ENCODE measurements around the gene ANKS4B. TPM values are rescaled to one million over a fixed set of nuclear protein-coding genes. Genes with fewer than 3 reads are reported as not detected.

Gene ANKS4B
- total RNA-seq (not detected), polyA plus RNA-seq (not detected)

- ATAC-seq (ENCODE audit: low read depth in 2 of 2) (no peak), DNase-seq (no peak)
- Mint-ChIP-seq H3K27ac (no peak within 1 kb of the TSS), H3K4me3 (no peak within 1 kb of the TSS), H3K9me3 (no peaks in the 10 kb centered on the region), H3K4me1 (no peaks in the 10 kb centered on the region), H3K27me3 (peaks cover 31% of the 10 kb centered on the region), H3K36me3 (no peaks in the 10 kb centered on the region)
- H3K36me3 ChIP-seq (ENCODE audit: control insufficient read depth, insufficient read depth, low read length), result no peaks in the 10 kb centered on the region
- H3K27ac ChIP-seq (ENCODE audit: insufficient read depth, low read length, poor library complexity, severe bottlenecking), result no peak within 1 kb of the TSS
- peaks cover 0 to 2% of the 10 kb centered on the region in 2 experiments for H3K9me3 ChIP-seq (ENCODE audit: control insufficient read depth in 2 of 2, low read length in 2 of 2)
- H3K27me3 ChIP-seq (ENCODE audit: control insufficient read depth, insufficient read depth, low read length), result peaks cover 10% of the 10 kb centered on the region
- no peaks in the 10 kb centered on the region for H3K4me1 ChIP-seq (ENCODE audit: control insufficient read depth, insufficient read depth, low read length, poor library complexity, severe bottlenecking)
- H3K4me3 ChIP-seq (ENCODE audit: low read depth, low read length), result no peak within 1 kb of the TSS
These were observed at the start of gene ANKS4B for GRCh38 chr16:21233521-21234150. ANKS4B (plus strand) TSS chr16:21233699; CDS start chr16:21233738, 39 bp downstream.

GRCh38 chr16:21183995-21184394 lies 49.5 kb upstream of the ANKS4B start:
- Histone ChIP-seq H3K4me3 (ENCODE audit: low read depth, low read length) (no peak overlapping the region), H3K4me1 (ENCODE audit: control insufficient read depth, insufficient read depth, low read length, poor library complexity, severe bottlenecking) (peaks cover 6% of the 10 kb centered on the region), H3K27ac (ENCODE audit: insufficient read depth, low read length, poor library complexity, severe bottlenecking) (no peak overlapping the region), H3K27me3 (ENCODE audit: control insufficient read depth, insufficient read depth, low read length) (no peaks in the 10 kb centered on the region), H3K36me3 (ENCODE audit: control insufficient read depth, insufficient read depth, low read length) (peaks cover 28% of the 10 kb centered on the region), H3K9me3 (ENCODE audit: control insufficient read depth in 2 of 2, low read length in 2 of 2) (no peaks in the 10 kb centered on the region)
- H3K27me3 Mint-ChIP-seq, result no peaks in the 10 kb centered on the region
- H3K27ac Mint-ChIP-seq, result no peak overlapping the region
- DNase-seq, result no peak
- peaks cover 0 to 6% (median 2%) of the 10 kb centered on the region in 4 donors for H3K4me1 Mint-ChIP-seq
- peaks cover 42% of the 10 kb centered on the region for H3K36me3 Mint-ChIP-seq
- H3K9me3 Mint-ChIP-seq, result peaks cover 0 to 3% (median 0%) of the 10 kb centered on the region in 7 donors
- H3K4me3 Mint-ChIP-seq, result no peak overlapping the region
- ATAC-seq (ENCODE audit: low read depth in 2 of 2), result no peak

- Histone ChIP-seq H3K27me3 (ENCODE audit: control insufficient read depth, insufficient read depth, low read length) (no peaks in the 10 kb centered on the region), H3K36me3 (ENCODE audit: control insufficient read depth, insufficient read depth, low read length) (peaks cover 19% of the 10 kb centered on the region), H3K9me3 (ENCODE audit: control insufficient read depth in 2 of 2, low read length in 2 of 2) (no peaks in the 10 kb centered on the region), H3K27ac (ENCODE audit: insufficient read depth, low read length, poor library complexity, severe bottlenecking) (no peak overlapping the region), H3K4me1 (ENCODE audit: control insufficient read depth, insufficient read depth, low read length, poor library complexity, severe bottlenecking) (peaks cover 6% of the 10 kb centered on the region), H3K4me3 (ENCODE audit: low read depth, low read length) (no peak overlapping the region)
- H3K27me3 Mint-ChIP-seq, result peaks cover 3% of the 10 kb centered on the region
- H3K4me1 Mint-ChIP-seq, result peaks cover 0 to 6% (median 2%) of the 10 kb centered on the region in 4 donors
- ATAC-seq (ENCODE audit: low read depth in 2 of 2) (no peak), DNase-seq (no peak)
- peak overlapping the region in 1 of 3 donors; percentile 40 for H3K27ac Mint-ChIP-seq
- peaks cover 34% of the 10 kb centered on the region for H3K36me3 Mint-ChIP-seq
- peaks cover 0 to 3% (median 0%) of the 10 kb centered on the region in 7 donors for H3K9me3 Mint-ChIP-seq
- no peak overlapping the region for H3K4me3 Mint-ChIP-seq
These were observed 48.7 kb upstream of the ANKS4B start for GRCh38 chr16:21184834-21185233.

- H3K27me3 Mint-ChIP-seq, result peaks cover 5% of the 10 kb centered on the region
- no peaks in the 10 kb centered on the region for H3K9me3 ChIP-seq (ENCODE audit: control insufficient read depth in 2 of 2, low read length in 2 of 2)
- no peaks in the 10 kb centered on the region for H3K27me3 ChIP-seq (ENCODE audit: control insufficient read depth, insufficient read depth, low read length)
- H3K4me3 ChIP-seq (ENCODE audit: low read depth, low read length), result no peak overlapping the region
- peaks cover 14% of the 10 kb centered on the region for H3K36me3 ChIP-seq (ENCODE audit: control insufficient read depth, insufficient read depth, low read length)
- peaks cover 0 to 3% (median 0%) of the 10 kb centered on the region in 7 donors for H3K9me3 Mint-ChIP-seq
- peak overlapping the region in 2 of 3 donors; percentile 23 to 40 for H3K27ac Mint-ChIP-seq
- DNase-seq (no peak), ATAC-seq (ENCODE audit: low read depth in 2 of 2) (no peak)
- H3K27ac ChIP-seq (ENCODE audit: insufficient read depth, low read length, poor library complexity, severe bottlenecking), result no peak overlapping the region
- H3K4me1 ChIP-seq (ENCODE audit: control insufficient read depth, insufficient read depth, low read length, poor library complexity, severe bottlenecking), result peaks cover 6% of the 10 kb centered on the region
- H3K36me3 Mint-ChIP-seq, result peaks cover 29% of the 10 kb centered on the region
- no peak overlapping the region for H3K4me3 Mint-ChIP-seq
- peaks cover 0 to 6% (median 2%) of the 10 kb centered on the region in 4 donors for H3K4me1 Mint-ChIP-seq
These were observed 47.7 kb upstream of the ANKS4B start for GRCh38 chr16:21185659-21186325.

- ATAC-seq (ENCODE audit: low read depth in 2 of 2) (no peak), DNase-seq (no peak)
- Histone ChIP-seq H3K9me3 (ENCODE audit: control insufficient read depth in 2 of 2, low read length in 2 of 2) (no peaks in the 10 kb centered on the region), H3K4me3 (ENCODE audit: low read depth, low read length) (no peak overlapping the region), H3K27me3 (ENCODE audit: control insufficient read depth, insufficient read depth, low read length) (no peaks in the 10 kb centered on the region), H3K27ac (ENCODE audit: insufficient read depth, low read length, poor library complexity, severe bottlenecking) (no peak overlapping the region), H3K36me3 (ENCODE audit: control insufficient read depth, insufficient read depth, low read length) (peaks cover 9% of the 10 kb centered on the region), H3K4me1 (ENCODE audit: control insufficient read depth, insufficient read depth, low read length, poor library complexity, severe bottlenecking) (peaks cover 6% of the 10 kb centered on the region)
- H3K4me3 Mint-ChIP-seq, result no peak overlapping the region
- peaks cover 24% of the 10 kb centered on the region for H3K36me3 Mint-ChIP-seq
- H3K27me3 Mint-ChIP-seq, result peaks cover 5% of the 10 kb centered on the region
- H3K27ac Mint-ChIP-seq, result peak overlapping the region in 1 of 3 donors; percentile 40
- H3K9me3 Mint-ChIP-seq, result peaks cover 0 to 3% (median 0%) of the 10 kb centered on the region in 7 donors
- peaks cover 0 to 6% (median 2%) of the 10 kb centered on the region in 4 donors for H3K4me1 Mint-ChIP-seq
These were observed 47.2 kb upstream of the ANKS4B start for GRCh38 chr16:21186326-21186691.

- Histone ChIP-seq H3K4me3 (ENCODE audit: low read depth, low read length) (no peak overlapping the region), H3K9me3 (ENCODE audit: control insufficient read depth in 2 of 2, low read length in 2 of 2) (no peaks in the 10 kb centered on the region), H3K27me3 (ENCODE audit: control insufficient read depth, insufficient read depth, low read length) (peaks cover 3% of the 10 kb centered on the region), H3K36me3 (ENCODE audit: control insufficient read depth, insufficient read depth, low read length) (no peaks in the 10 kb centered on the region), H3K4me1 (ENCODE audit: control insufficient read depth, insufficient read depth, low read length, poor library complexity, severe bottlenecking) (peaks cover 6% of the 10 kb centered on the region), H3K27ac (ENCODE audit: insufficient read depth, low read length, poor library complexity, severe bottlenecking) (no peak overlapping the region)
- no peaks in the 10 kb centered on the region for H3K36me3 Mint-ChIP-seq
- H3K4me1 Mint-ChIP-seq, result peaks cover 0 to 6% (median 2%) of the 10 kb centered on the region in 4 donors
- DNase-seq (no peak), ATAC-seq (ENCODE audit: low read depth in 2 of 2) (no peak)
- H3K27ac Mint-ChIP-seq, result no peak overlapping the region
- H3K4me3 Mint-ChIP-seq, result no peak overlapping the region
- peaks cover 11% of the 10 kb centered on the region for H3K27me3 Mint-ChIP-seq
- H3K9me3 Mint-ChIP-seq, result peaks cover 0 to 3% (median 0%) of the 10 kb centered on the region in 7 donors
These were observed 44.2 kb upstream of the ANKS4B start for GRCh38 chr16:21189311-21189710.

GRCh38 chr16:21190013-21190412 lies 43.5 kb upstream of the ANKS4B start:
- H3K27me3 ChIP-seq (ENCODE audit: control insufficient read depth, insufficient read depth, low read length), result peaks cover 3% of the 10 kb centered on the region
- no peak overlapping the region for H3K4me3 ChIP-seq (ENCODE audit: low read depth, low read length)
- peaks cover 0 to 6% (median 0%) of the 10 kb centered on the region in 7 donors for H3K9me3 Mint-ChIP-seq
- ATAC-seq (ENCODE audit: low read depth in 2 of 2) (no peak), DNase-seq (no peak)
- H3K27me3 Mint-ChIP-seq, result peaks cover 11% of the 10 kb centered on the region
- no peaks in the 10 kb centered on the region for H3K36me3 Mint-ChIP-seq
- H3K27ac ChIP-seq (ENCODE audit: insufficient read depth, low read length, poor library complexity, severe bottlenecking), result no peak overlapping the region
- H3K4me1 Mint-ChIP-seq, result peaks cover 0 to 6% (median 2%) of the 10 kb centered on the region in 4 donors
- no peaks in the 10 kb centered on the region for H3K36me3 ChIP-seq (ENCODE audit: control insufficient read depth, insufficient read depth, low read length)
- peaks cover 6% of the 10 kb centered on the region for H3K4me1 ChIP-seq (ENCODE audit: control insufficient read depth, insufficient read depth, low read length, poor library complexity, severe bottlenecking)
- H3K4me3 Mint-ChIP-seq, result no peak overlapping the region
- H3K27ac Mint-ChIP-seq, result no peak overlapping the region
- H3K9me3 ChIP-seq (ENCODE audit: control insufficient read depth in 2 of 2, low read length in 2 of 2), result no peaks in the 10 kb centered on the region

Measured in CD4-positive, CD25-positive, alpha-beta regulatory T cell (primary cell).